BLaER1 treated with 17β-estradiol and CSF1 and Interleukin-3, amounts not matched to agents 10 nM and 100 nM (cell line): ENCODE results near the gene TOPBP1.

Source experiments
- H3K27ac ChIP-seq, 11 experiments: shearing (Covaris generic); formaldehyde crosslinking; 2 replicates each; pipeline ENCODE4 v1.8.1; 2022
- H3K27me3 ChIP-seq, 11 experiments: shearing (Covaris generic); formaldehyde crosslinking; 2 replicates each; pipeline ENCODE4 v1.8.1; 2022
- H3K36me3 ChIP-seq, 11 experiments: shearing (Covaris generic); formaldehyde crosslinking; 2 replicates each; pipeline ENCODE4 v1.8.1; 2022
- H3K4me1 ChIP-seq, 10 experiments: shearing (Covaris generic); formaldehyde crosslinking; 2 replicates each; pipeline ENCODE4 v1.8.1; 2022
- H3K4me2 ChIP-seq, 11 experiments: shearing (Covaris generic); formaldehyde crosslinking; 2 replicates each; pipeline ENCODE4 v1.8.1; 2022
- H3K4me3 ChIP-seq, 10 experiments: shearing (Covaris generic); formaldehyde crosslinking; 2 replicates each; pipeline ENCODE4 v1.8.1; 2022
- H3K9ac ChIP-seq, 11 experiments: shearing (Covaris generic); formaldehyde crosslinking; 2 replicates each; pipeline ENCODE4 v1.8.1; 2022
- H3K9me3 ChIP-seq, 11 experiments: shearing (Covaris generic); formaldehyde crosslinking; replicated peaks in 1 of 11; 2 replicates each; pipeline ENCODE4 v1.8.1; 2022
- H4K20me1 ChIP-seq, 11 experiments: shearing (Covaris generic); formaldehyde crosslinking; 2 replicates each; pipeline ENCODE4 v1.8.1; 2022
- Cebpa-rat ChIP-seq, 11 experiments: shearing (Covaris generic); IDR thresholded peaks; 2 replicates each; pipeline ENCODE4 v1.8.1; 2022

The TOPBP1 gene

GRCh38 chr3:133606342-133606741 lies 55.4 kb downstream of the TOPBP1 start:
- Histone ChIP-seq H4K20me1 (peaks cover 0 to 4% (median 0%) of the 10 kb centered on the region in 11 experiments; a peak in 2 of 22 replicates), H3K9ac (no peak overlapping the region), H3K9me3 (peaks cover 0 to 10% (median 0%) of the 10 kb centered on the region in 11 experiments; a peak in 3 of 22 replicates), H3K4me3 (no peak overlapping the region), H3K27ac (no peak overlapping the region), H3K4me1 (no peaks in the 10 kb centered on the region), H3K4me2 (no peak overlapping the region), H3K27me3 (no peaks in the 10 kb centered on the region), H3K36me3 (peaks cover 86 to 100% (median 95%) of the 10 kb centered on the region in 11 experiments)
- no peak for TF ChIP-seq Cebpa-rat (IDR thresholded peaks at IDR 0.05)

GRCh38 chr3:133600572-133601081 lies 61.1 kb downstream of the TOPBP1 start:
- no peak overlapping the region for H3K27ac ChIP-seq
- peaks cover 53 to 84% (median 70%) of the 10 kb centered on the region in 11 experiments for H3K36me3 ChIP-seq
- H3K4me3 ChIP-seq = no peak overlapping the region
- H3K4me2 ChIP-seq = no peak overlapping the region
- H3K9me3 ChIP-seq = no peaks in the 10 kb centered on the region
- no peak for TF ChIP-seq Cebpa-rat (IDR thresholded peaks at IDR 0.05)
- no peak overlapping the region for H3K9ac ChIP-seq
- peaks cover 0 to 4% (median 0%) of the 10 kb centered on the region in 11 experiments; a peak in 2 of 22 replicates for H4K20me1 ChIP-seq
- no peaks in the 10 kb centered on the region for H3K4me1 ChIP-seq
- no peaks in the 10 kb centered on the region for H3K27me3 ChIP-seq

GRCh38 chr3:133599280-133599679 lies 62.5 kb downstream of the TOPBP1 start:
- no peak overlapping the region for H3K27ac ChIP-seq
- no peaks in the 10 kb centered on the region for H3K27me3 ChIP-seq
- H3K4me1 ChIP-seq = no peaks in the 10 kb centered on the region
- H3K9ac ChIP-seq = no peak overlapping the region
- TF ChIP-seq Cebpa-rat (IDR thresholded peaks at IDR 0.05) = no peak
- no peaks in the 10 kb centered on the region; a peak in 1 of 22 replicates for H4K20me1 ChIP-seq
- no peak overlapping the region for H3K4me2 ChIP-seq
- H3K36me3 ChIP-seq = peaks cover 41 to 70% (median 57%) of the 10 kb centered on the region in 11 experiments
- no peak overlapping the region for H3K4me3 ChIP-seq
- no peaks in the 10 kb centered on the region for H3K9me3 ChIP-seq

GRCh38 chr3:133598405-133598804 lies 63.3 kb downstream of the TOPBP1 start:
- H3K36me3 ChIP-seq = peaks cover 37 to 62% (median 50%) of the 10 kb centered on the region in 11 experiments
- H3K4me1 ChIP-seq = no peaks in the 10 kb centered on the region
- H3K4me3 ChIP-seq = no peak overlapping the region
- no peak overlapping the region for H3K9ac ChIP-seq
- no peaks in the 10 kb centered on the region for H3K9me3 ChIP-seq
- no peak for TF ChIP-seq Cebpa-rat (IDR thresholded peaks at IDR 0.05)
- H4K20me1 ChIP-seq = peaks cover 0 to 4% (median 0%) of the 10 kb centered on the region in 11 experiments; a peak in 3 of 22 replicates
- H3K4me2 ChIP-seq = no peak overlapping the region
- no peak overlapping the region for H3K27ac ChIP-seq
- no peaks in the 10 kb centered on the region for H3K27me3 ChIP-seq

- no peak overlapping the region for H3K4me3 ChIP-seq
- no peak overlapping the region for H3K27ac ChIP-seq
- H3K9ac ChIP-seq = no peak overlapping the region
- H3K4me2 ChIP-seq = no peak overlapping the region
- H3K4me1 ChIP-seq = no peaks in the 10 kb centered on the region
- no peak for TF ChIP-seq Cebpa-rat (IDR thresholded peaks at IDR 0.05)
- H3K9me3 ChIP-seq = no peaks in the 10 kb centered on the region
- no peaks in the 10 kb centered on the region for H3K27me3 ChIP-seq
- peaks cover 11 to 35% (median 21%) of the 10 kb centered on the region in 11 experiments for H3K36me3 ChIP-seq
- peaks cover 0 to 30% (median 14%) of the 10 kb centered on the region in 11 experiments; a peak in 17 of 22 replicates for H4K20me1 ChIP-seq
These were observed 66.4 kb downstream of the TOPBP1 start for GRCh38 chr3:133595341-133595740.

- Histone ChIP-seq H3K4me1 (no peaks in the 10 kb centered on the region), H3K4me3 (no peak overlapping the region), H3K36me3 (peaks cover 17 to 35% (median 23%) of the 10 kb centered on the region in 11 experiments), H3K9ac (no peak overlapping the region), H3K9me3 (no peaks in the 10 kb centered on the region), H3K4me2 (no peak overlapping the region), H3K27ac (no peak overlapping the region), H3K27me3 (no peaks in the 10 kb centered on the region), H4K20me1 (peaks cover 18 to 51% (median 35%) of the 10 kb centered on the region in 11 experiments)
- no peak for TF ChIP-seq Cebpa-rat (IDR thresholded peaks at IDR 0.05)
These were observed 68.5 kb downstream of the TOPBP1 start for GRCh38 chr3:133593243-133593642.

GRCh38 chr3:133592843-133593242 lies 68.9 kb downstream of the TOPBP1 start:
- Histone ChIP-seq H3K36me3 (peaks cover 20 to 35% (median 25%) of the 10 kb centered on the region in 11 experiments), H4K20me1 (peaks cover 22 to 55% (median 39%) of the 10 kb centered on the region in 11 experiments), H3K27me3 (no peaks in the 10 kb centered on the region), H3K4me3 (no peak overlapping the region), H3K4me1 (no peaks in the 10 kb centered on the region), H3K9ac (no peak overlapping the region), H3K4me2 (no peak overlapping the region), H3K27ac (no peak overlapping the region), H3K9me3 (no peaks in the 10 kb centered on the region)
- TF ChIP-seq Cebpa-rat (IDR thresholded peaks at IDR 0.05) = no peak

GRCh38 chr3:133591271-133591742 lies 70.4 kb downstream of the TOPBP1 start:
- Histone ChIP-seq H3K27me3 (no peaks in the 10 kb centered on the region), H3K4me3 (no peak overlapping the region), H4K20me1 (peaks cover 37 to 71% (median 55%) of the 10 kb centered on the region in 11 experiments), H3K36me3 (peaks cover 35 to 45% (median 40%) of the 10 kb centered on the region in 11 experiments), H3K9me3 (no peaks in the 10 kb centered on the region), H3K4me1 (peaks cover 0 to 5% (median 4%) of the 10 kb centered on the region in 10 experiments; a peak in 9 of 20 replicates), H3K27ac (no peak overlapping the region), H3K9ac (no peak overlapping the region), H3K4me2 (no peak overlapping the region)
- TF ChIP-seq Cebpa-rat (IDR thresholded peaks at IDR 0.05) = no peak

GRCh38 chr3:133589503-133589902 lies 72.2 kb downstream of the TOPBP1 start:
- no peaks in the 10 kb centered on the region for H3K9me3 ChIP-seq
- H3K27ac ChIP-seq = no peak overlapping the region
- TF ChIP-seq Cebpa-rat (IDR thresholded peaks at IDR 0.05) = no peak
- peaks cover 0 to 20% (median 14%) of the 10 kb centered on the region in 10 experiments; a peak in 12 of 20 replicates for H3K4me1 ChIP-seq
- H4K20me1 ChIP-seq = peaks cover 55 to 89% (median 73%) of the 10 kb centered on the region in 11 experiments
- H3K27me3 ChIP-seq = no peaks in the 10 kb centered on the region
- no peak overlapping the region for H3K4me2 ChIP-seq
- no peak overlapping the region for H3K9ac ChIP-seq
- no peak overlapping the region for H3K4me3 ChIP-seq
- peaks cover 53 to 63% (median 58%) of the 10 kb centered on the region in 11 experiments for H3K36me3 ChIP-seq
